Smooth muscle cell (in vitro differentiated cells): Measurements from ENCODE around the gene RIT2. TPM values are rescaled to one million over a fixed set of nuclear protein-coding genes. Genes with fewer than 3 reads are reported as not detected.

Source experiments
- DNase-seq: peaks from one replicate; lab custom pipeline; 2025; ENCODE audit not compliant: unreplicated experiment; lab: John Stamatoyannopoulos, UW
- H2AFZ ChIP-seq: fragments of 200-600 bp; sonication (generic); 2 replicates; pipeline ENCODE4 v1.6.0; 2016; ENCODE audit warnings: antibody characterized with exemption, low read depth, mild to moderate bottlenecking
- H3F3A ChIP-seq: fragments of 200-600 bp; sonication (generic); 2 replicates; pipeline ENCODE4 v1.6.0; 2017; ENCODE audit warnings: antibody characterized with exemption, low read depth
- H3K27ac ChIP-seq: fragments of 200-600 bp; sonication (generic); 2 replicates; pipeline ENCODE4 v1.5.1; 2016; ENCODE audit warnings: low read depth, mild to moderate bottlenecking
- H3K27me3 ChIP-seq: fragments of 200-600 bp; sonication (generic); 2 replicates; pipeline ENCODE4 v1.6.1; 2016; ENCODE audit warnings: low read depth, mild to moderate bottlenecking
- H3K36me3 ChIP-seq: fragments of 200-600 bp; sonication (generic); 2 replicates; pipeline ENCODE4 v1.5.1; 2016; ENCODE audit warnings: low read depth
- H3K4me1 ChIP-seq: fragments of 200-600 bp; sonication (generic); 2 replicates; pipeline ENCODE4 v1.5.1; 2016; ENCODE audit warnings: low read depth
- H3K4me2 ChIP-seq: fragments of 200-600 bp; sonication (generic); 2 replicates; pipeline ENCODE4 v1.6.0; 2016; ENCODE audit warnings: mild to moderate bottlenecking
- H3K4me3 ChIP-seq: fragments of 200-600 bp; sonication (generic); 2 replicates; pipeline ENCODE4 v1.5.1; 2016; ENCODE audit warnings: mild to moderate bottlenecking
- H3K79me2 ChIP-seq: fragments of 200-600 bp; sonication (generic); 2 replicates; pipeline ENCODE4 v1.6.0; 2016; ENCODE audit warnings: low read depth, mild to moderate bottlenecking
- H3K9ac ChIP-seq: fragments of 200-600 bp; sonication (generic); 2 replicates; pipeline ENCODE4 v1.6.0; 2016; ENCODE audit warnings: low read depth
- H3K9me3 ChIP-seq: fragments of 200-600 bp; sonication (generic); replicated peaks from 2 replicates; pipeline ENCODE4 v1.5.1; 2016; ENCODE audit warnings: low read depth
- H4K20me1 ChIP-seq: fragments of 200-600 bp; sonication (generic); 2 replicates; pipeline ENCODE4 v1.6.0; 2016; ENCODE audit warnings: low read depth
- CTCF ChIP-seq: fragments of 200-600 bp; sonication (generic); IDR thresholded peaks from 2 replicates; pipeline ENCODE4 v1.5.1; 2017; ENCODE audit warnings: borderline replicate concordance, mild to moderate bottlenecking, antibody characterized with exemption; ENCODE audit not compliant: insufficient read depth, poor library complexity, severe bottlenecking
- WGBS: methylation state at CpG from one replicate; pipeline ENCODE4 v1.1.7; 2016; ENCODE audit warnings: low lambda C conversion rate; 5-methylcytosine and 5-hydroxymethylcytosine counted together
- polyA plus RNA-seq: library from polyadenylated mRNA; unstranded; fragments of >200 nt; fragmentation: Nextera tagmentation; extraction: Ambion mirVana; gene quantifications from 2 replicates; pipeline ENCODE4 v1.2.1, GENCODE V29; 2016
- total RNA-seq: library from RNA; depleted of rRNA; stranded (reverse); fragments of >200 nt; gene quantifications from 2 replicates; pipeline ENCODE4 v1.2.3, GENCODE V29; 2014

The RIT2 gene
- total and polyA plus RNA-seq, 2 experiments from 2014 or later = not detected

- WGBS = 92% methylated on average over 4 of the region's 4 CpGs
- no peaks in the 10 kb centered on the region for H3K4me1 ChIP-seq
- H3K9ac ChIP-seq = no peak overlapping the region
- H3K9me3 ChIP-seq = no peaks in the 10 kb centered on the region
- DNase-seq = no peak
- H3K4me3 ChIP-seq = no peak overlapping the region
- H2AFZ ChIP-seq = no peak overlapping the region
- no peaks in the 10 kb centered on the region for H3F3A ChIP-seq
- no peak for TF ChIP-seq CTCF
- H3K27ac ChIP-seq = no peak overlapping the region
- H3K79me2 ChIP-seq = no peaks in the 10 kb centered on the region
- H4K20me1 ChIP-seq = no peaks in the 10 kb centered on the region
- H3K27me3 ChIP-seq = no peaks in the 10 kb centered on the region
- no peak overlapping the region for H3K4me2 ChIP-seq
- H3K36me3 ChIP-seq = no peaks in the 10 kb centered on the region
Observed at GRCh38 chr18:43061318-43061717, 54.2 kb downstream of the RIT2 start.

GRCh38 chr18:43060020-43060419 lies 55.5 kb downstream of the RIT2 start:
- H3K9ac ChIP-seq = no peak overlapping the region
- H3K27ac ChIP-seq = no peak overlapping the region
- no peak for DNase-seq
- WGBS = 81% methylated on average over 1 of the region's 1 CpG
- no peaks in the 10 kb centered on the region for H3K79me2 ChIP-seq
- H4K20me1 ChIP-seq = no peaks in the 10 kb centered on the region
- H3K27me3 ChIP-seq = no peaks in the 10 kb centered on the region
- no peaks in the 10 kb centered on the region for H3K36me3 ChIP-seq
- TF ChIP-seq CTCF = no peak
- H3F3A ChIP-seq = no peaks in the 10 kb centered on the region
- no peak overlapping the region for H3K4me2 ChIP-seq
- no peaks in the 10 kb centered on the region for H3K9me3 ChIP-seq
- H3K4me3 ChIP-seq = no peak overlapping the region
- H3K4me1 ChIP-seq = no peaks in the 10 kb centered on the region
- no peak overlapping the region for H2AFZ ChIP-seq

GRCh38 chr18:43054815-43055519 lies 60.5 kb downstream of the RIT2 start:
- Histone ChIP-seq H3K9me3 (no peaks in the 10 kb centered on the region), H3K27me3 (no peaks in the 10 kb centered on the region), H3K4me1 (no peaks in the 10 kb centered on the region), H3K4me3 (no peak overlapping the region), H3K79me2 (no peaks in the 10 kb centered on the region), H2AFZ (no peak overlapping the region), H3K9ac (no peak overlapping the region), H3K36me3 (no peaks in the 10 kb centered on the region), H3F3A (no peaks in the 10 kb centered on the region), H4K20me1 (no peaks in the 10 kb centered on the region), H3K4me2 (no peak overlapping the region), H3K27ac (no peak overlapping the region)
- WGBS = 96% methylated on average over 7 of the region's 7 CpGs
- no peak for TF ChIP-seq CTCF
- DNase-seq = no peak

- no peak for DNase-seq
Observed at GRCh38 chr18:43049021-43049420, 66.5 kb downstream of the RIT2 start.

More at GRCh38 chr18:43049021-43049420, 66.5 kb downstream of the RIT2 start:
- no peaks in the 10 kb centered on the region for H4K20me1 ChIP-seq
- no peaks in the 10 kb centered on the region for H3K9me3 ChIP-seq
- no peak overlapping the region for H3K4me2 ChIP-seq
- no peak overlapping the region for H3K9ac ChIP-seq
- peak overlapping the region; percentile 55 for H2AFZ ChIP-seq
- H3K36me3 ChIP-seq = no peaks in the 10 kb centered on the region
- WGBS = 46% methylated on average over 3 of the region's 3 CpGs
- no peaks in the 10 kb centered on the region for H3K27me3 ChIP-seq
- H3K4me1 ChIP-seq = no peaks in the 10 kb centered on the region
- H3K27ac ChIP-seq = no peak overlapping the region
- H3K4me3 ChIP-seq = no peak overlapping the region
- no peak for TF ChIP-seq CTCF
- H3F3A ChIP-seq = no peaks in the 10 kb centered on the region
- H3K79me2 ChIP-seq = no peaks in the 10 kb centered on the region
